ENCODE measurements around the gene BRD4.

- TF ChIP-seq CTCF (conservative IDR thresholded peaks at IDR 0.05; ENCODE audit: low read depth in 2 of 2) (no peak), POLR2AphosphoS5 (IDR thresholded peaks at IDR 0.05; ENCODE audit: low read depth) (no peak), EZH2phosphoT487 (IDR thresholded peaks at IDR 0.05; ENCODE audit: unreplicated experiment) (no peak), ZNF462 (CRISPR knock-in tag; IDR thresholded peaks at IDR 0.05) (no peak)
Measured at GRCh38 chr19:15239337-15239949, 92.9 kb downstream of the BRD4 start.
